Loucy (cell line): Measurements from ENCODE around the gene TMEM176A.

Experiments used
- H2AFZ ChIP-seq: fragments of 200-600 bp; sonication (generic); 2 replicates; pipeline ENCODE4 v1.6.0; 2016; ENCODE audit warnings: antibody characterized with exemption, mild to moderate bottlenecking, low read length, moderate library complexity
- H3F3A ChIP-seq: fragments of 200-600 bp; 2 replicates; pipeline ENCODE4 v1.6.0; 2016; ENCODE audit warnings: antibody characterized with exemption, low read depth, mild to moderate bottlenecking
- H3K27me3 ChIP-seq: fragments of 200-600 bp; sonication (generic); 2 replicates; pipeline ENCODE4 v1.6.1; 2014; ENCODE audit warnings: low read length, mild to moderate bottlenecking; ENCODE audit not compliant: insufficient read depth, poor library complexity, severe bottlenecking
- H3K36me3 ChIP-seq: fragments of 200-600 bp; sonication (generic); 2 replicates; pipeline ENCODE4 v1.6.1; 2016; ENCODE audit warnings: low read length; ENCODE audit not compliant: insufficient read depth
- H3K4me1 ChIP-seq: fragments of 200-600 bp; sonication (generic); 2 replicates; pipeline ENCODE4 v1.5.1; 2014; ENCODE audit warnings: low read length, mild to moderate bottlenecking; ENCODE audit not compliant: insufficient read depth, poor library complexity, severe bottlenecking
- H3K4me2 ChIP-seq: fragments of 200-600 bp; sonication (generic); 2 replicates; pipeline ENCODE4 v1.6.0; 2014; ENCODE audit warnings: antibody characterized with exemption, low read length, low read depth, mild to moderate bottlenecking; ENCODE audit not compliant: poor library complexity, severe bottlenecking
- H3K4me3 ChIP-seq: fragments of 200-600 bp; sonication (generic); 2 replicates; pipeline ENCODE4 v1.5.1; 2014; ENCODE audit warnings: low read length, mild to moderate bottlenecking, mixed read lengths; ENCODE audit not compliant: poor library complexity, severe bottlenecking
- H3K79me2 ChIP-seq: fragments of 200-600 bp; sonication (generic); 2 replicates; pipeline ENCODE4 v1.6.1; 2014; ENCODE audit warnings: low read length; ENCODE audit not compliant: insufficient read depth
- H3K9ac ChIP-seq: fragments of 200-600 bp; sonication (generic); 2 replicates; pipeline ENCODE4 v1.6.0; 2014; ENCODE audit warnings: mild to moderate bottlenecking, low read depth, low read length, moderate library complexity; ENCODE audit not compliant: poor library complexity, severe bottlenecking
- H3K9me2 ChIP-seq: fragments of 200-600 bp; sonication (generic); replicated peaks from 2 replicates; pipeline ENCODE4 v1.6.1; 2016; ENCODE audit warnings: low read depth, low read length, mixed read lengths
- H3K9me3 ChIP-seq: fragments of 200-600 bp; sonication (generic); 2 replicates; pipeline ENCODE4 v1.6.1; 2014; ENCODE audit warnings: mild to moderate bottlenecking, antibody characterized with exemption, low read length, low read depth; ENCODE audit not compliant: insufficient read depth
- H4K20me1 ChIP-seq: fragments of 200-600 bp; sonication (generic); 2 replicates; pipeline ENCODE4 v1.6.0; 2014; ENCODE audit warnings: antibody characterized with exemption, low read length, mild to moderate bottlenecking; ENCODE audit not compliant: insufficient read depth, poor library complexity, severe bottlenecking
- EZH2phosphoT487 ChIP-seq: fragments of 200-600 bp; IDR thresholded peaks from 2 replicates; pipeline ENCODE4 v1.6.1; 2018; ENCODE audit warnings: antibody characterized with exemption, mild to moderate bottlenecking, moderate library complexity, borderline replicate concordance
- TF ChIP-seq, protein P1 (sequence below): fragments of 200-600 bp; sonication (generic); conservative IDR thresholded peaks from 2 replicates; pipeline ENCODE4 v1.5.1; 2014; ENCODE audit warnings: mild to moderate bottlenecking, antibody characterized with exemption, low read length

Gene TMEM176A

DNA sequence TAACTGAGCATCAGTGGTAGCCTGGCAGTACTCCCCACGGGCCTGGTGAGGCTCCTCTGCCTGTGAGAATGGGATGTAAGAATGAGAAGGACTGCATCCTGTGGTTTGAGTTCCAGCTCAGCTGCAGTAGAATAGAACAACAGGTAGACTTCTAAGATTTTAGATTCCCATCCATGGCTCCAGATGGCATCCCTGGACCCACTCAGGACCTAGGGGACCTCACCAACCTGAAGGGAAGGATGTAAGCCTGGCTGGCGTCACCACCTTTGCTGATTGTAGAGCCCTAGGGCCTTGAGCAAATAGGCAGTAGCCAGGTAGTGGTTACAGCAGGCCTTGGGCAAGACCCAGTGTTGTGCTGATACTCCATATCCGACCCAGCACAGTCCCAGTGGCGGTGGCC, 42.1 kb downstream of the TMEM176A start:
- Histone ChIP-seq H3K27me3 (no peaks in the 10 kb centered on the region), H3K4me3 (no peak overlapping the region), H3K79me2 (no peaks in the 10 kb centered on the region), H4K20me1 (no peaks in the 10 kb centered on the region), H3K9me2 (no peaks in the 10 kb centered on the region), H3K4me2 (no peak overlapping the region), H3K9me3 (no peaks in the 10 kb centered on the region), H3K9ac (no peak overlapping the region), H3F3A (no peaks in the 10 kb centered on the region), H3K36me3 (no peaks in the 10 kb centered on the region), H2AFZ (no peak overlapping the region), H3K4me1 (no peaks in the 10 kb centered on the region)
- no peak for TF ChIP-seq EZH2phosphoT487
- TF ChIP-seq, protein P1, sequence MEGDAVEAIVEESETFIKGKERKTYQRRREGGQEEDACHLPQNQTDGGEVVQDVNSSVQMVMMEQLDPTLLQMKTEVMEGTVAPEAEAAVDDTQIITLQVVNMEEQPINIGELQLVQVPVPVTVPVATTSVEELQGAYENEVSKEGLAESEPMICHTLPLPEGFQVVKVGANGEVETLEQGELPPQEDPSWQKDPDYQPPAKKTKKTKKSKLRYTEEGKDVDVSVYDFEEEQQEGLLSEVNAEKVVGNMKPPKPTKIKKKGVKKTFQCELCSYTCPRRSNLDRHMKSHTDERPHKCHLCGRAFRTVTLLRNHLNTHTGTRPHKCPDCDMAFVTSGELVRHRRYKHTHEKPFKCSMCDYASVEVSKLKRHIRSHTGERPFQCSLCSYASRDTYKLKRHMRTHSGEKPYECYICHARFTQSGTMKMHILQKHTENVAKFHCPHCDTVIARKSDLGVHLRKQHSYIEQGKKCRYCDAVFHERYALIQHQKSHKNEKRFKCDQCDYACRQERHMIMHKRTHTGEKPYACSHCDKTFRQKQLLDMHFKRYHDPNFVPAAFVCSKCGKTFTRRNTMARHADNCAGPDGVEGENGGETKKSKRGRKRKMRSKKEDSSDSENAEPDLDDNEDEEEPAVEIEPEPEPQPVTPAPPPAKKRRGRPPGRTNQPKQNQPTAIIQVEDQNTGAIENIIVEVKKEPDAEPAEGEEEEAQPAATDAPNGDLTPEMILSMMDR: no peak

DNA sequence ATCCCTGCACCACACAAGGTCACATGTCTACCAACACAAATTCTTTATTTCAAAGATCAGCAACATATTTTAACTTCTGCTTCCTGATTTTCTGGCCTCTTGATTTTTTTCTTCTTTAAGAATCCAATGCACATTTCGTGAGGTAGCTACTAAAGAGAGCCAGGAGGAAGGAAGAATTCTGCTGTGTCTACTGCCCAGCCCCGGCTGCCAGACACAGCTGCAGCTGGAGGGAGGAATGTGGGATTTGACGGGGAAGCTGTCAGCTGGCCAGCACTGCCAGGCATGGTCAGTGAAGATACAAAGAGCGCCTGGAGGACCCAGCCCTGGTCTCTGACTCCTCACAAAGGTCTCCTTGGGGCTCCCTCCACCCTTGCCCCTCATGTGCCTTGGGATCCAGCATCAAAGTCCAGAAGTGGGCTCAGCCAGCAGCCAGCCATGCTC, 44.9 kb downstream of the TMEM176A start:
- Histone ChIP-seq H3K9ac (no peak overlapping the region), H3K4me2 (no peak overlapping the region), H3K9me3 (no peaks in the 10 kb centered on the region), H3K79me2 (no peaks in the 10 kb centered on the region), H3K36me3 (no peaks in the 10 kb centered on the region), H3K27me3 (no peaks in the 10 kb centered on the region), H4K20me1 (no peaks in the 10 kb centered on the region), H2AFZ (no peak overlapping the region), H3K9me2 (no peaks in the 10 kb centered on the region), H3K4me1 (no peaks in the 10 kb centered on the region), H3K4me3 (no peak overlapping the region), H3F3A (no peaks in the 10 kb centered on the region)
- TF ChIP-seq, protein P1: no peak
- TF ChIP-seq EZH2phosphoT487: no peak

DNA sequence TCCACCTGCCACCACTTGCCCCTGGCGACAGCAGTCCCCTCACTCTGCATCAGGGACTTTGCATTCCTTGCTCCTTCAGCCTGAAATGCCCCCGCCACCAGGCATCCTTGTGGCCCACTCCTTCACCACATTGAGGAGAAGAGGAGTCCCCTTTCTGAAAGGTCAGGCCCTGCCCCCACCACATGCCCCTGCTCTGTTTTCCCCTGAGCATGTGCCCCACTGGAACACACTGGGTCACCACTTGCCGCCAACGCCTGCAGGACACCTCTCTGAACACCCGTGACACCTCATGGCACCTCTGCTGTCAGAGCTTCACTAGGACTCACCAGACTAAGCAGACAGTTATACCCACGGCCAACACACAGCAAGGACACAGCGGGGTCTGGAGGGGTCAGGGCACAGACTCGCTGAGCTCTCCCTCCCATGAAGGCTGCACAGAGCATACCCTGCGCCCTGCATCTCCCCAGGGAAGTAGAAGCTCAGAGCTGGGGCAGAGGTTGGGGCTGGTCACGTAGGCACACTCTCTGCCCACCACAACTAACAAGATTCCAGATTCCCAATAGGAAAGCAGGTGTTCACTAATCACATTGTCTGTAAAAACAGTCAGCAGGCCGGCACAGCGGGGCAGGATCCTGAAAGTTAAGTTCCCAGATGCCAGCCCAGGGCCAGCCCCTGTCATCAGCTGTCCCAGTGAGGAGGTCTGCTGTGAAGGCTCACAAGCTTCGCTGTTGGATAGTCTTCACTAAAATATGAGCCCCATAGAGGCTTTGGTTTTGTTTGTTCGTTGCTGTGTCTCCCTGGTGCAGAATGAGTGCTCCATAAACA, 45.9 kb downstream of the TMEM176A start:
- TF ChIP-seq, protein P1: no peak
- TF ChIP-seq EZH2phosphoT487: no peak
- H3K4me1 ChIP-seq: peaks cover 6% of the 10 kb centered on the region

More for the DNA sequence above, 45.9 kb downstream of the TMEM176A start:
- Histone ChIP-seq H3K27me3 (no peaks in the 10 kb centered on the region), H2AFZ (no peak overlapping the region), H4K20me1 (no peaks in the 10 kb centered on the region), H3K9me3 (no peaks in the 10 kb centered on the region), H3K4me2 (no peak overlapping the region), H3F3A (no peaks in the 10 kb centered on the region), H3K36me3 (no peaks in the 10 kb centered on the region), H3K9ac (no peak overlapping the region), H3K9me2 (no peaks in the 10 kb centered on the region), H3K4me3 (no peak overlapping the region), H3K79me2 (no peaks in the 10 kb centered on the region)
